ENCODE measurements around the gene RNF222.

DNA sequence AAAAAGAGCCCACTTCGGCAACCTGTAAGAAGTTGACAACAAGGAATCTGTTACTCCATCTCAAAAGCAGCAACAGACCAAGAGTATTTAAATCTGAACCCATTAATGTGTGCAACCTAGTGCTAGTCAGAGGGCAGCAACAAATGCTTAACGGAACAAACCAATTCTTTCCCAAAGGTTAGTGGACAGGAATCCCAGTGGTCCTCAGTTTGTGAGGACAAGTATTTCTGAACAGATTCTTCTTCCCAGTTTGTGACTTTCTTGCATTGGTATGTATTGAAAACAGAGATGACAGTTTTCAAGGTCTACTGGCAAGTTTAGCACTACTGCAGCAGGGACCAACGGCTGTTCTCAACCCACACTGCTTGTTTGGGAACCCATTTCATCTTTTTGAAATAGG, 17.6 kb downstream of the RNF222 start:
- TF ChIP-seq CTCF (IDR thresholded peaks at IDR 0.05) = no peak
- TF ChIP-seq POLR2A (IDR thresholded peaks at IDR 0.05) = no peak
